Measurements from ENCODE around the gene TF. TPM values are rescaled to one million over a fixed set of nuclear protein-coding genes. Genes with fewer than 3 reads are reported as not detected.

TF gene
- total RNA-seq, 2 experiments from 2014 or later, result 0.15 to 0.25 TPM

GRCh38 chr3:133767607-133768006 is 21.4 kb downstream of the TF start:
- Histone ChIP-seq H3K27ac (ENCODE audit: low read depth, low read length, poor library complexity, severe bottlenecking) (no peak overlapping the region), H3K4me1 (ENCODE audit: insufficient read depth, low read length, poor library complexity, severe bottlenecking) (no peaks in the 10 kb centered on the region), H3K36me3 (ENCODE audit: insufficient read depth, low read length) (no peaks in the 10 kb centered on the region), H3K9me3 (ENCODE audit: low read length) (no peaks in the 10 kb centered on the region), H4K20me1 (ENCODE audit: insufficient read depth, low read length) (no peaks in the 10 kb centered on the region), H3K9me2 (ENCODE audit: insufficient read depth, low read length) (no peaks in the 10 kb centered on the region), H3K79me2 (ENCODE audit: insufficient read depth, low read depth, low read length) (no peaks in the 10 kb centered on the region), H3K4me2 (ENCODE audit: low read length) (no peak overlapping the region), H3K4me3 (ENCODE audit: low read depth, low read length, poor library complexity, severe bottlenecking) (no peak overlapping the region), H2AFZ (ENCODE audit: low read length) (no peak overlapping the region)
- CTCF ChIA-PET (ENCODE audit: unreplicated experiment), result no interaction called here
- no peak for DNase-seq (ENCODE audit: low spot score)
- POLR2A ChIA-PET, result interaction anchor here (0.5 kb wide), 1 partner anchor 109 kb away, joined by 3 read pairs; no protein-coding TSS in a partner anchor
- intact Hi-C loops (cut with micrococcal nuclease; ENCODE audit: unreplicated experiment), result no loop called here
- no peak for TF ChIP-seq EZH2phosphoT487 (IDR thresholded peaks at IDR 0.05; ENCODE audit: borderline replicate concordance, low read depth, low read length)
- TF ChIP-seq CTCF (conservative IDR thresholded peaks at IDR 0.05; ENCODE audit: low read length), result no peak
- no TSS peak for BruUV-seq (replicated peaks)

GRCh38 chr3:133769536-133769935 is 23.3 kb downstream of the TF start:
- intact Hi-C loops (cut with micrococcal nuclease; ENCODE audit: unreplicated experiment), result no loop called here
- Histone ChIP-seq H4K20me1 (ENCODE audit: insufficient read depth, low read length) (no peaks in the 10 kb centered on the region), H3K79me2 (ENCODE audit: insufficient read depth, low read depth, low read length) (no peaks in the 10 kb centered on the region), H3K36me3 (ENCODE audit: insufficient read depth, low read length) (no peaks in the 10 kb centered on the region), H3K9me3 (ENCODE audit: low read length) (no peaks in the 10 kb centered on the region), H2AFZ (ENCODE audit: low read length) (no peak overlapping the region), H3K9me2 (ENCODE audit: insufficient read depth, low read length) (no peaks in the 10 kb centered on the region), H3K4me2 (ENCODE audit: low read length) (no peak overlapping the region), H3K4me1 (ENCODE audit: insufficient read depth, low read length, poor library complexity, severe bottlenecking) (no peaks in the 10 kb centered on the region), H3K27ac (ENCODE audit: low read depth, low read length, poor library complexity, severe bottlenecking) (no peak overlapping the region), H3K4me3 (ENCODE audit: low read depth, low read length, poor library complexity, severe bottlenecking) (no peak overlapping the region)
- TF ChIP-seq CTCF (conservative IDR thresholded peaks at IDR 0.05; ENCODE audit: low read length) (no peak), EZH2phosphoT487 (IDR thresholded peaks at IDR 0.05; ENCODE audit: borderline replicate concordance, low read depth, low read length) (no peak)
- ChIA-PET POLR2A (no interaction called here), CTCF (ENCODE audit: unreplicated experiment) (no interaction called here)
- BruUV-seq (replicated peaks), result no TSS peak
- DNase-seq (ENCODE audit: low spot score), result no peak

- Histone ChIP-seq H3K4me1 (ENCODE audit: insufficient read depth, low read length, poor library complexity, severe bottlenecking) (no peaks in the 10 kb centered on the region), H3K4me3 (ENCODE audit: low read depth, low read length, poor library complexity, severe bottlenecking) (no peak overlapping the region), H4K20me1 (ENCODE audit: insufficient read depth, low read length) (no peaks in the 10 kb centered on the region), H2AFZ (ENCODE audit: low read length) (no peak overlapping the region), H3K27ac (ENCODE audit: low read depth, low read length, poor library complexity, severe bottlenecking) (no peak overlapping the region), H3K79me2 (ENCODE audit: insufficient read depth, low read depth, low read length) (no peaks in the 10 kb centered on the region), H3K9me3 (ENCODE audit: low read length) (no peaks in the 10 kb centered on the region), H3K4me2 (ENCODE audit: low read length) (no peak overlapping the region), H3K36me3 (ENCODE audit: insufficient read depth, low read length) (no peaks in the 10 kb centered on the region), H3K9me2 (ENCODE audit: insufficient read depth, low read length) (no peaks in the 10 kb centered on the region)
- no TSS peak for BruUV-seq (replicated peaks)
- ChIA-PET CTCF (ENCODE audit: unreplicated experiment) (no interaction called here), POLR2A (no interaction called here)
- DNase-seq (ENCODE audit: low spot score), result no peak
- intact Hi-C loops (cut with micrococcal nuclease; ENCODE audit: unreplicated experiment), result no loop called here
- TF ChIP-seq EZH2phosphoT487 (IDR thresholded peaks at IDR 0.05; ENCODE audit: borderline replicate concordance, low read depth, low read length) (no peak), CTCF (conservative IDR thresholded peaks at IDR 0.05; ENCODE audit: low read length) (no peak)
Measured at GRCh38 chr3:133773732-133774131, 27.5 kb downstream of the TF start.
